DMS79 treated with DMSO at 0.1 percent for 48 hours (cell line): ENCODE results near the gene CRACR2B.

Experiments used
- DNase-seq: peaks from one replicate; lab custom pipeline; 2025; lab: John Stamatoyannopoulos, UW

The CRACR2B gene

GRCh38 chr11:839875-840617 lies 12.3 kb downstream of the CRACR2B start:
- no peak for DNase-seq

GRCh38 chr11:841981-842369 lies 14.3 kb downstream of the CRACR2B start:
- no peak for DNase-seq

GRCh38 chr11:842370-843002 lies 14.8 kb downstream of the CRACR2B start, which contains the start of the genes POLR2L and TSPAN4:
Gene POLR2L (minus strand): TSS chr11:842529. CDS start chr11:842508, 21 bp downstream.
Gene TSPAN4 (plus strand): TSS chr11:842852. CDS start chr11:850305, 7,453 bp downstream.
- peak; percentile 66 for DNase-seq

- DNase-seq: no peak
Measured at GRCh38 chr11:843086-843734, 15.5 kb downstream of the CRACR2B start.

GRCh38 chr11:843818-844692 lies 16.3 kb downstream of the CRACR2B start:
- no peak for DNase-seq

- no peak for DNase-seq
Measured at GRCh38 chr11:844693-845644, 17.2 kb downstream of the CRACR2B start.

GRCh38 chr11:845872-846495 lies 18.3 kb downstream of the CRACR2B start:
- no peak for DNase-seq

- no peak for DNase-seq
Measured at GRCh38 chr11:846496-847098, 18.9 kb downstream of the CRACR2B start.

- DNase-seq: no peak
Measured at GRCh38 chr11:847876-848275, 20.2 kb downstream of the CRACR2B start.

- no peak for DNase-seq
Measured at GRCh38 chr11:848380-848931, 20.7 kb downstream of the CRACR2B start.

- DNase-seq: peak; percentile 20
Measured at GRCh38 chr11:849104-849824, 21.5 kb downstream of the CRACR2B start.

- DNase-seq: no peak
Measured at GRCh38 chr11:849951-850774, 22.4 kb downstream of the CRACR2B start.

- no peak for DNase-seq
Measured at GRCh38 chr11:850775-851763, 23.4 kb downstream of the CRACR2B start.

GRCh38 chr11:852762-853161 lies 25.0 kb downstream of the CRACR2B start:
- no peak for DNase-seq

GRCh38 chr11:853682-854448 lies 26.1 kb downstream of the CRACR2B start:
- no peak for DNase-seq
